ENCODE measurements around the gene MYO9B.
A peak's percentile ranks its signal among the peaks of the same experiment; 100 is the strongest.

MYO9B gene

GRCh38 chr19:17163652-17164051 is 88.1 kb downstream of the MYO9B start:
- H3K36me3 ChIP-seq (ENCODE audit: control insufficient read depth, insufficient read depth, low read length) = peaks cover 56% of the 10 kb centered on the region

GRCh38 chr19:17164639-17165038 is 89.1 kb downstream of the MYO9B start:
- peaks cover 5% of the 10 kb centered on the region for H3K4me1 ChIP-seq (ENCODE audit: control insufficient read depth, insufficient read depth, low read length)
- no peak overlapping the region for H3K9ac ChIP-seq (ENCODE audit: low read depth, low read length)
- peaks cover 58% of the 10 kb centered on the region for H3K36me3 ChIP-seq (ENCODE audit: control insufficient read depth, insufficient read depth, low read length)
- no peak overlapping the region for H3K27ac ChIP-seq (ENCODE audit: low read depth, low read length)
- no peaks in the 10 kb centered on the region for H3K27me3 ChIP-seq (ENCODE audit: control insufficient read depth, insufficient read depth, low read length)
- H3K4me3 ChIP-seq (ENCODE audit: low read depth, low read length) = no peak overlapping the region
- H3K9me3 ChIP-seq (ENCODE audit: control insufficient read depth, insufficient read depth, low read length) = peaks cover 5% of the 10 kb centered on the region

More at GRCh38 chr19:17163652-17164051, 88.1 kb downstream of the MYO9B start:
- H3K27me3 ChIP-seq (ENCODE audit: control insufficient read depth, insufficient read depth, low read length) = no peaks in the 10 kb centered on the region
- no peak overlapping the region for H3K27ac ChIP-seq (ENCODE audit: low read depth, low read length)
- no peak overlapping the region for H3K9ac ChIP-seq (ENCODE audit: low read depth, low read length)
- H3K4me3 ChIP-seq (ENCODE audit: low read depth, low read length) = no peak overlapping the region
- H3K4me1 ChIP-seq (ENCODE audit: control insufficient read depth, insufficient read depth, low read length) = peaks cover 11% of the 10 kb centered on the region
- peaks cover 5% of the 10 kb centered on the region for H3K9me3 ChIP-seq (ENCODE audit: control insufficient read depth, insufficient read depth, low read length)

GRCh38 chr19:17165715-17166114 is 90.1 kb downstream of the MYO9B start:
- Histone ChIP-seq H3K4me1 (ENCODE audit: control insufficient read depth, insufficient read depth, low read length) (no peaks in the 10 kb centered on the region), H3K9me3 (ENCODE audit: control insufficient read depth, insufficient read depth, low read length) (peaks cover 5% of the 10 kb centered on the region), H3K9ac (ENCODE audit: low read depth, low read length) (no peak overlapping the region), H3K4me3 (ENCODE audit: low read depth, low read length) (no peak overlapping the region), H3K36me3 (ENCODE audit: control insufficient read depth, insufficient read depth, low read length) (peaks cover 63% of the 10 kb centered on the region), H3K27me3 (ENCODE audit: control insufficient read depth, insufficient read depth, low read length) (no peaks in the 10 kb centered on the region), H3K27ac (ENCODE audit: low read depth, low read length) (no peak overlapping the region)

GRCh38 chr19:17170538-17171297 is 95.1 kb downstream of the MYO9B start:
- no peaks in the 10 kb centered on the region for H3K4me1 ChIP-seq (ENCODE audit: control insufficient read depth, insufficient read depth, low read length)
- no peak overlapping the region for H3K9ac ChIP-seq (ENCODE audit: low read depth, low read length)
- no peak overlapping the region for H3K4me3 ChIP-seq (ENCODE audit: low read depth, low read length)
- H3K36me3 ChIP-seq (ENCODE audit: control insufficient read depth, insufficient read depth, low read length) = peaks cover 67% of the 10 kb centered on the region
- no peaks in the 10 kb centered on the region for H3K27me3 ChIP-seq (ENCODE audit: control insufficient read depth, insufficient read depth, low read length)
- H3K9me3 ChIP-seq (ENCODE audit: control insufficient read depth, insufficient read depth, low read length) = no peaks in the 10 kb centered on the region
- H3K27ac ChIP-seq (ENCODE audit: low read depth, low read length) = no peak overlapping the region

GRCh38 chr19:17171874-17172273 is 96.3 kb downstream of the MYO9B start:
- Histone ChIP-seq H3K4me1 (ENCODE audit: control insufficient read depth, insufficient read depth, low read length) (no peaks in the 10 kb centered on the region), H3K9me3 (ENCODE audit: control insufficient read depth, insufficient read depth, low read length) (no peaks in the 10 kb centered on the region), H3K27me3 (ENCODE audit: control insufficient read depth, insufficient read depth, low read length) (no peaks in the 10 kb centered on the region), H3K27ac (ENCODE audit: low read depth, low read length) (no peak overlapping the region), H3K9ac (ENCODE audit: low read depth, low read length) (no peak overlapping the region), H3K4me3 (ENCODE audit: low read depth, low read length) (no peak overlapping the region), H3K36me3 (ENCODE audit: control insufficient read depth, insufficient read depth, low read length) (peaks cover 62% of the 10 kb centered on the region)

- peaks cover 61% of the 10 kb centered on the region for H3K36me3 ChIP-seq (ENCODE audit: control insufficient read depth, insufficient read depth, low read length)
These were observed 97.2 kb downstream of the MYO9B start for GRCh38 chr19:17172624-17173345.

GRCh38 chr19:17178291-17178690 is 102.7 kb downstream of the MYO9B start:
- Histone ChIP-seq H3K4me3 (ENCODE audit: low read depth, low read length) (no peak overlapping the region), H3K27me3 (ENCODE audit: control insufficient read depth, insufficient read depth, low read length) (no peaks in the 10 kb centered on the region), H3K9ac (ENCODE audit: low read depth, low read length) (no peak overlapping the region), H3K9me3 (ENCODE audit: control insufficient read depth, insufficient read depth, low read length) (no peaks in the 10 kb centered on the region), H3K36me3 (ENCODE audit: control insufficient read depth, insufficient read depth, low read length) (peaks cover 33% of the 10 kb centered on the region), H3K4me1 (ENCODE audit: control insufficient read depth, insufficient read depth, low read length) (peaks cover 12% of the 10 kb centered on the region; the same call in 1 of the 2 replicates), H3K27ac (ENCODE audit: low read depth, low read length) (no peak overlapping the region)

More at GRCh38 chr19:17172624-17173345, 97.2 kb downstream of the MYO9B start:
- H3K27me3 ChIP-seq (ENCODE audit: control insufficient read depth, insufficient read depth, low read length) = no peaks in the 10 kb centered on the region
- H3K9me3 ChIP-seq (ENCODE audit: control insufficient read depth, insufficient read depth, low read length) = no peaks in the 10 kb centered on the region
- no peak overlapping the region for H3K27ac ChIP-seq (ENCODE audit: low read depth, low read length)
- no peak overlapping the region for H3K4me3 ChIP-seq (ENCODE audit: low read depth, low read length)
- H3K4me1 ChIP-seq (ENCODE audit: control insufficient read depth, insufficient read depth, low read length) = no peaks in the 10 kb centered on the region
- no peak overlapping the region for H3K9ac ChIP-seq (ENCODE audit: low read depth, low read length)

- H3K36me3 ChIP-seq (ENCODE audit: control insufficient read depth, insufficient read depth, low read length) = peaks cover 39% of the 10 kb centered on the region
- H3K9me3 ChIP-seq (ENCODE audit: control insufficient read depth, insufficient read depth, low read length) = no peaks in the 10 kb centered on the region
- peak overlapping the region; percentile 79 for H3K27ac ChIP-seq (ENCODE audit: low read depth, low read length)
- H3K4me1 ChIP-seq (ENCODE audit: control insufficient read depth, insufficient read depth, low read length) = peaks cover 12% of the 10 kb centered on the region; the same call in 1 of the 2 replicates
- H3K9ac ChIP-seq (ENCODE audit: low read depth, low read length) = peak overlapping the region; percentile 29; the same call in 1 of the 2 replicates
- H3K27me3 ChIP-seq (ENCODE audit: control insufficient read depth, insufficient read depth, low read length) = no peaks in the 10 kb centered on the region
- no peak overlapping the region for H3K4me3 ChIP-seq (ENCODE audit: low read depth, low read length)
These were observed 105.6 kb downstream of the MYO9B start for GRCh38 chr19:17180997-17181702.

- Histone ChIP-seq H3K4me1 (ENCODE audit: control insufficient read depth, insufficient read depth, low read length) (peaks cover 12% of the 10 kb centered on the region; the same call in 1 of the 2 replicates), H3K9me3 (ENCODE audit: control insufficient read depth, insufficient read depth, low read length) (no peaks in the 10 kb centered on the region), H3K36me3 (ENCODE audit: control insufficient read depth, insufficient read depth, low read length) (peaks cover 32% of the 10 kb centered on the region), H3K9ac (ENCODE audit: low read depth, low read length) (no peak overlapping the region), H3K27me3 (ENCODE audit: control insufficient read depth, insufficient read depth, low read length) (no peaks in the 10 kb centered on the region), H3K4me3 (ENCODE audit: low read depth, low read length) (no peak overlapping the region), H3K27ac (ENCODE audit: low read depth, low read length) (no peak overlapping the region)
These were observed 107.7 kb downstream of the MYO9B start for GRCh38 chr19:17183271-17183761.

GRCh38 chr19:17183858-17184321 is 108.3 kb downstream of the MYO9B start:
- peaks cover 12% of the 10 kb centered on the region; the same call in 1 of the 2 replicates for H3K4me1 ChIP-seq (ENCODE audit: control insufficient read depth, insufficient read depth, low read length)
- no peaks in the 10 kb centered on the region for H3K27me3 ChIP-seq (ENCODE audit: control insufficient read depth, insufficient read depth, low read length)
- no peak overlapping the region for H3K4me3 ChIP-seq (ENCODE audit: low read depth, low read length)
- H3K36me3 ChIP-seq (ENCODE audit: control insufficient read depth, insufficient read depth, low read length) = peaks cover 32% of the 10 kb centered on the region
- H3K27ac ChIP-seq (ENCODE audit: low read depth, low read length) = no peak overlapping the region
- no peaks in the 10 kb centered on the region for H3K9me3 ChIP-seq (ENCODE audit: control insufficient read depth, insufficient read depth, low read length)
- no peak overlapping the region for H3K9ac ChIP-seq (ENCODE audit: low read depth, low read length)
